Astrocyte (in vitro differentiated cells and primary cell): ENCODE results near the gene ARG2. TPM values are rescaled to one million over a fixed set of nuclear protein-coding genes. Genes with fewer than 3 reads are reported as not detected.
A peak's percentile ranks its signal among the peaks of the same experiment; 100 is the strongest.

Experiments used
- DNase-seq: peaks from one replicate; pipeline ENCODE4 v3.0.0-alpha.2; 2010; ENCODE audit warnings: low read depth
- FAIRE-seq: peaks from 2 replicates; lab custom pipeline; 2011; peaks lifted over from hg19 to GRCh38; lab: Jason Lieb, UNC
- H2AFZ ChIP-seq: 2 replicates; pipeline ENCODE4 v1.6.0; 2012; ENCODE audit warnings: low read depth, low read length, inconsistent platforms
- H3K27ac ChIP-seq: 2 replicates; pipeline ENCODE4 v1.5.1; 2011; ENCODE audit warnings: low read depth, low read length, inconsistent platforms
- H3K27me3 ChIP-seq: 2 replicates; pipeline ENCODE4 v1.6.0; 2011; ENCODE audit warnings: low read length, inconsistent platforms; ENCODE audit not compliant: insufficient read depth
- H3K36me3 ChIP-seq: 2 replicates; pipeline ENCODE4 v1.5.1; 2011; ENCODE audit warnings: low read length, inconsistent platforms; ENCODE audit not compliant: insufficient read depth
- H3K4me1 ChIP-seq: 2 replicates; pipeline ENCODE4 v1.5.1; 2011; ENCODE audit warnings: low read length, inconsistent platforms; ENCODE audit not compliant: insufficient read depth
- H3K4me2 ChIP-seq: 2 replicates; pipeline ENCODE4 v1.6.0; 2012; ENCODE audit warnings: low read length, inconsistent platforms
- H3K4me3 ChIP-seq: 2 replicates; pipeline ENCODE4 v1.5.1; 2011; ENCODE audit warnings: low read depth, mild to moderate bottlenecking, low read length, inconsistent platforms; ENCODE audit not compliant: insufficient read depth
- H3K79me2 ChIP-seq: 2 replicates; pipeline ENCODE4 v1.6.0; 2012; ENCODE audit warnings: mild to moderate bottlenecking, low read length, inconsistent platforms; ENCODE audit not compliant: insufficient read depth
- H3K9ac ChIP-seq: 2 replicates; pipeline ENCODE4 v1.6.0; 2012; ENCODE audit warnings: mild to moderate bottlenecking, low read length, inconsistent platforms
- H3K9me3 ChIP-seq: 2 replicates; pipeline ENCODE4 v1.5.1; 2012; ENCODE audit warnings: low read depth, mild to moderate bottlenecking, low read length, inconsistent platforms; ENCODE audit not compliant: insufficient read depth
- H4K20me1 ChIP-seq: 2 replicates; pipeline ENCODE4 v1.6.0; 2012; ENCODE audit warnings: low read length, inconsistent platforms; ENCODE audit not compliant: insufficient read depth
- H3K27ac Mint-ChIP-seq: one replicate; pipeline ENCODE4 v1.8.0; 2021; ENCODE audit warnings: mild to moderate bottlenecking, mixed read lengths; ENCODE audit not compliant: unreplicated experiment
- H3K27me3 Mint-ChIP-seq: one replicate; pipeline ENCODE4 v1.8.0; 2021; ENCODE audit warnings: low read depth, mixed read lengths; ENCODE audit not compliant: unreplicated experiment
- H3K36me3 Mint-ChIP-seq: one replicate; pipeline ENCODE4 v1.8.0; 2021; ENCODE audit warnings: low read depth, mixed read lengths; ENCODE audit not compliant: unreplicated experiment
- H3K4me1 Mint-ChIP-seq: one replicate; pipeline ENCODE4 v1.8.0; 2021; ENCODE audit warnings: low read depth, mixed read lengths; ENCODE audit not compliant: unreplicated experiment
- H3K4me3 Mint-ChIP-seq: one replicate; pipeline ENCODE4 v1.8.0; 2021; ENCODE audit warnings: mild to moderate bottlenecking, moderate library complexity, mixed read lengths; ENCODE audit not compliant: unreplicated experiment
- H3K9me3 Mint-ChIP-seq: one replicate; pipeline ENCODE4 v1.8.0; 2021; ENCODE audit warnings: mild to moderate bottlenecking, mixed read lengths; ENCODE audit not compliant: unreplicated experiment
- EZH2 ChIP-seq: IDR thresholded peaks from 2 replicates; pipeline ENCODE4 v1.6.1; 2012; ENCODE audit warnings: mild to moderate bottlenecking, low read length, inconsistent platforms; ENCODE audit not compliant: insufficient read depth
- total RNA-seq: library from RNA; stranded (reverse); gene quantifications from 2 replicates; pipeline ENCODE4 v1.2.1, GENCODE V29; 2021
- TF ChIP-seq, protein P1 (sequence below): IDR thresholded peaks from 2 replicates; pipeline ENCODE4 v1.5.1; 2011; ENCODE audit warnings: low read depth, mild to moderate bottlenecking, inconsistent platforms, low read length, moderate library complexity; ENCODE audit not compliant: insufficient read depth

ARG2 gene
- total RNA-seq, 1 donor from 2014 or later = 11.6 TPM

DNA sequence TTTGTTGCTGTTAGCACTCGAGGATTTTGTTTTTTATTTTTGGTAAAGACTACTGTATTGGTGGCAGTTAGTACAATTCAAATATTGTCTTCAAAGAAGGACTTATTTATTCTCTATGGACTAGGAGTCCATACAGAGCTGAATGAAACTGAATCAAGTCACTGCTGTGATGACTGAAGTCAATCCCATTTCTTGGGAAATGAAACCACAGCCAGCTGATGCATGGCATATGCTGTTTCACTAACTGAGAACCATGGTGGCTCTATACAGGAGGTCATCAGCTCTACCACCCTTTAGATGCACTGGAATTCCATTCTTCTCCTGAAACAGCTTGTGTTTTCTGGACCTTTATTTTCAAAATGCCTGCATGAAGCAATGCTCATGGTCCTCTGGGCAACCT is 32.5 kb downstream of the ARG2 start:
- H3K4me3 ChIP-seq = no peak overlapping the region
- Mint-ChIP-seq H3K36me3 (peaks cover 9% of the 10 kb centered on the region), H3K4me1 (peaks cover 13% of the 10 kb centered on the region), H3K27ac (peak overlapping the region; percentile 26), H3K9me3 (no peaks in the 10 kb centered on the region), H3K4me3 (no peak overlapping the region), H3K27me3 (no peaks in the 10 kb centered on the region)
- H3K27ac ChIP-seq = no peak overlapping the region
- no peaks in the 10 kb centered on the region for H3K9me3 ChIP-seq
- no peak overlapping the region for H2AFZ ChIP-seq
- no peak for DNase-seq
- H3K4me2 ChIP-seq = no peak overlapping the region
- H3K4me1 ChIP-seq = no peaks in the 10 kb centered on the region
- no peaks in the 10 kb centered on the region for H3K79me2 ChIP-seq
- FAIRE-seq = no peak
- TF ChIP-seq, protein P1, sequence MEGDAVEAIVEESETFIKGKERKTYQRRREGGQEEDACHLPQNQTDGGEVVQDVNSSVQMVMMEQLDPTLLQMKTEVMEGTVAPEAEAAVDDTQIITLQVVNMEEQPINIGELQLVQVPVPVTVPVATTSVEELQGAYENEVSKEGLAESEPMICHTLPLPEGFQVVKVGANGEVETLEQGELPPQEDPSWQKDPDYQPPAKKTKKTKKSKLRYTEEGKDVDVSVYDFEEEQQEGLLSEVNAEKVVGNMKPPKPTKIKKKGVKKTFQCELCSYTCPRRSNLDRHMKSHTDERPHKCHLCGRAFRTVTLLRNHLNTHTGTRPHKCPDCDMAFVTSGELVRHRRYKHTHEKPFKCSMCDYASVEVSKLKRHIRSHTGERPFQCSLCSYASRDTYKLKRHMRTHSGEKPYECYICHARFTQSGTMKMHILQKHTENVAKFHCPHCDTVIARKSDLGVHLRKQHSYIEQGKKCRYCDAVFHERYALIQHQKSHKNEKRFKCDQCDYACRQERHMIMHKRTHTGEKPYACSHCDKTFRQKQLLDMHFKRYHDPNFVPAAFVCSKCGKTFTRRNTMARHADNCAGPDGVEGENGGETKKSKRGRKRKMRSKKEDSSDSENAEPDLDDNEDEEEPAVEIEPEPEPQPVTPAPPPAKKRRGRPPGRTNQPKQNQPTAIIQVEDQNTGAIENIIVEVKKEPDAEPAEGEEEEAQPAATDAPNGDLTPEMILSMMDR = no peak
- no peak for TF ChIP-seq EZH2
- no peaks in the 10 kb centered on the region for H3K27me3 ChIP-seq
- H4K20me1 ChIP-seq = peaks cover 3% of the 10 kb centered on the region
- peaks cover 38% of the 10 kb centered on the region for H3K36me3 ChIP-seq
- no peak overlapping the region for H3K9ac ChIP-seq

DNA sequence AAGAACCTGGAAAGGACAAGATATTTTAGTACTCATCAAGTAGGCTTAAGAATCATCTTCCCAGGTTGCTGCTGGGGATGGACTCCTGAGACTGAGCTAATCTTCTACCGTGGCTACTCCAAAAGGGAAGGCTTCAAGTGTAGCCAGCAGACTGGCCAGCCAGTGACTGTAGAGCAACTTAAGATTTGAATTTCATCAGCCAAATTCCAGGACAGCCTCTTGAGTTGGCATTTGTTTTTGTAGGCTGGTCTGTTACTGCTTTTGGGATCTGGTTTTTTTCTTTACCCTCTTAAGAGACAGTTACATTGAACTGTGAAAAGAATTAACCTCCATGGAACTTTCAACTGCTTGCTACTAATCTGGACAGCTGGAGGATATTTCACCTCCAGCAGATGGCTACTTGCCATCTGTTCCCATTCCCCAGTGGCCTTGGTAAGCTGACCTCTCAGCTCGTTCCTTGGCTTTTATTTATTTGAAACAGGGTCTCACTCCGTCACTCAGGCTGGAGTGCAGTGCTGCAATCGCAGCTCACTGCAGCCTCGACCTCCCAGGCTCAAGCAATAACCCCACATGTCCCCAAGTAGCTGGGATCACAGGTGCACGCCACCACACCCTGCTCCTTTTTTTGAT is 34.0 kb downstream of the ARG2 start:
- Mint-ChIP-seq H3K9me3 (no peaks in the 10 kb centered on the region), H3K27ac (peak overlapping the region; percentile 91), H3K36me3 (peaks cover 11% of the 10 kb centered on the region), H3K27me3 (no peaks in the 10 kb centered on the region), H3K4me3 (no peak overlapping the region), H3K4me1 (peaks cover 13% of the 10 kb centered on the region)
- FAIRE-seq (no peak), DNase-seq (no peak)
- H3K79me2 ChIP-seq = no peaks in the 10 kb centered on the region
- H3K36me3 ChIP-seq = peaks cover 45% of the 10 kb centered on the region
- H3K9me3 ChIP-seq = no peaks in the 10 kb centered on the region
- H3K27ac ChIP-seq = no peak overlapping the region
- no peaks in the 10 kb centered on the region for H3K4me1 ChIP-seq
- peaks cover 3% of the 10 kb centered on the region for H4K20me1 ChIP-seq
- TF ChIP-seq EZH2 = no peak
- TF ChIP-seq, protein P1 = no peak
- H3K4me2 ChIP-seq = no peak overlapping the region
- H3K9ac ChIP-seq = no peak overlapping the region
- H3K4me3 ChIP-seq = no peak overlapping the region
- H2AFZ ChIP-seq = no peak overlapping the region
- H3K27me3 ChIP-seq = no peaks in the 10 kb centered on the region

DNA sequence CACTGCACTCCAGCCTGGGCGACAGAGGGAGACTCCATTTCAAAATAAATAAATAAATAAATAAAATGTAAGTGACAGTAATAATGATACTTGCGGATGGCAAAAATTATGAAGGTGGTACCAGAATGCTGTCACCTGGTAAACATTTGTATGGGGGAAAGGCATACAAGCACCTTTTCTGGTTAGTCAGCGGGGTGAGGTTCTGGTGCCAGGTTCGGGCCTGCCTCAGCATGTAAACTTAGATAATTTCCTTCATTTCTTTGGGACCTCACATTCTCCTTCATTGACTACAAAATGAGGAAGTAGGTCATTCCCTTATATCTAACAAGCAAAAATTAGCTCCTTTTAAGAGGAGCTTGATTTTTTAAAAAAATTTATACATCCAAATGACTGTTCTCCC is 43.9 kb downstream of the ARG2 start:
- H4K20me1 ChIP-seq = peaks cover 70% of the 10 kb centered on the region
- H3K9me3 ChIP-seq = no peaks in the 10 kb centered on the region
- DNase-seq (no peak), FAIRE-seq (no peak)
- H3K27ac ChIP-seq = no peak overlapping the region
- H3K4me1 ChIP-seq = no peaks in the 10 kb centered on the region
- H3K4me3 ChIP-seq = no peak overlapping the region
- H3K36me3 Mint-ChIP-seq = peaks cover 7% of the 10 kb centered on the region
- no peak overlapping the region for H2AFZ ChIP-seq
- peaks cover 68% of the 10 kb centered on the region for H3K79me2 ChIP-seq
- no peaks in the 10 kb centered on the region for H3K27me3 ChIP-seq
- H3K9ac ChIP-seq = no peak overlapping the region
- no peak for TF ChIP-seq EZH2
- TF ChIP-seq, protein P1 = no peak
- H3K27ac Mint-ChIP-seq = no peak overlapping the region
- H3K9me3 Mint-ChIP-seq = no peaks in the 10 kb centered on the region
- peaks cover 14% of the 10 kb centered on the region for H3K4me1 Mint-ChIP-seq
- H3K4me3 Mint-ChIP-seq = no peak overlapping the region
- no peak overlapping the region for H3K4me2 ChIP-seq
- peaks cover 7% of the 10 kb centered on the region for H3K36me3 ChIP-seq
- H3K27me3 Mint-ChIP-seq = no peaks in the 10 kb centered on the region
